KBM-7 (cell line): ENCODE data around the gene EPAS1.

ENCODE experiments used
- DNase-seq: peaks from one replicate; pipeline ENCODE4 v3.0.0-alpha.2; 2015
- in situ Hi-C: fragments of 300-500 bp; cut with MboI; formaldehyde crosslinking; loops from 2 replicates; pipeline ENCODE4 v1.14.3; 2020; ENCODE audit warnings: low sequenced_read_pairs, low pct_unique_long_range_greater_than_20kb, mixed read lengths

The EPAS1 gene

DNA sequence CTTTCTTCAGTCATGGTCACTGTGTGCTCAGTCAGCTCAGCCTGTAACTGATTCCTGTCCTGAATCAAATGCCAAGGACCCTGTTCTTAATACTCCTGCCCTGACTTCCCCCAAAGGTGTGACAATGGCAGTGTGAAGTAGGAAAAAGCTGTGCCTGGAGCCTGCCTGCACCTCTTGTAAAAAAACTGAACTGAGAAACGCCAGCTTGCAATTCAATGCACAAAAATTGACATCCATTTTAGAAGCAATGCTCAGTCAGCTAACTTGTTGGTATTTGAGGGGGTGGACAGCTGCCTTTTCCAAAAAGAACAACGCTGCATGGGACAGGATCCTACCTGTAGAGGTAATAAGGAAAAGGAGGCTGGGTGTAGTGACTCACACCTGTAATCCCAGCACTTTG lies 115.9 kb downstream of the EPAS1 start:
- no peak for DNase-seq
- in situ Hi-C loops: no loop called here

DNA sequence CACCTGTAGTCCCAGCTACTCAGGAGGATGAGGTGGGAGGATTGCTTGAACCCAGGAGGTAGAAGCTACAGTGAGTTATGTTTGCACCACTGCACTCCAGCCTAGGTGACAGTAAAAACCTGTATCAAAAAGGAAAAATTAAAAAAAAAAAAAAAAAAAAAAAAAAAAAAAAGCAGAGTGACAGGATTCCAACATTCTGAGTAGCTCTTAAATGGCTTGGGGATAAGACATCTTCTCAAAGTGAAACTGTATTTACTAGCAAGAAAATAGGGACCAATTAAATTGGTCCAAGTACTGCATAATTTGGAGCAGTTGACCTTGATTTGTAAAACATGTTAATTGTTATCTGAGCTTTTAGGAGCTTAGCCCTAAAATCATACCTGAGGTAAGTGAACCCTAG lies 116.4 kb downstream of the EPAS1 start:
- no peak for DNase-seq
- in situ Hi-C loops: no loop called here

DNA sequence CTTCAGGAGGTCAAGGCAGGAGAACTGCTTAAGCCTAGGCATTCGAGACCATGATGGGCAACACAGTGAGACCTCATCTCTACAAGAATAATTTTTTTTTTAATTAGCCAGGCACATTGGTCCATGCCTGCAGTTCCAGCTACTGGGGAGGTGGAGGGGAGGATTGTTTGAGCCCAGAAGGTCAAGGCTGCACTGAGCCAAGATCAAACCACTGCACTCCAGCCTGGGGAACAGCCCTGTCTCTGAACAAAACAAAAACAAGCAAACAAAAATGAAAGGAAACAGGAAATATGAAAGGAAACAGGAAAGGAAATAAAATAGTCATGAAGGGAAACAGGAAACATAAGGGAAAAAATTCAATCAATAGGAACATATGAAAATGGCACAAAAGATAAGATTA lies 117.5 kb downstream of the EPAS1 start:
- in situ Hi-C loops: no loop called here
- no peak for DNase-seq

GRCh38 chr2:46416280-46416679 lies 119.1 kb downstream of the EPAS1 start:
- DNase-seq: no peak
- in situ Hi-C loops: no loop called here

DNA sequence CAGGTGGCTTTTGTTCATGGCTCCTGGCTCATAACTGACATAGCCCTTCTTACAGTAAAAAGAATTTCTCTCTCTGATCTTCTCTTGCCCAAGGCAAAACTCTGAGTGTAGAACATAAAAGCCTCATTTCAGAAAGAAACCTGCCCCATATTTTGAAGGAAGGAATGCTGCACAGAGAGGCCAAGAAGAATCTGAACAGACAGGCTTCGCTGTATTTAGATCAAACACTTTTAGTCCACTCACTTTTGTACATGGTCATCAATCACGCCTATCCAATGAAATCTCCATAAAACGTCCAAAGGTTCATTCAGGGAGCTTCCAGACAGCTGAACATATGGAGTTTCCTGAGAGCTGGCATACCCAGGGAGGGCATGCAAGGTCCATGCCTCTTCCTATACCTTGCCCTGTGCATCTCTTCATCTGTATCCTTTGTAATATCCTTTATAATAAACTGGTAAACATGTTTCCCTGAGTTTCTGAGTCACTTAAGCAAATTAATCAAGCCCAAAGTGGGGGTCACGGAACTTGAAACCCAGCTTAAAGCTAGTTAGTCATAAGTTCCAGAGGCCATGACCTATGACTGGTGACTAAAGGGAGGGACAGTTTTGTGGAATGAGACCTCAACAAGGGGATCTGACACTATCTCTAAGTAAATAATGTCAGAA lies 119.7 kb downstream of the EPAS1 start:
- no peak for DNase-seq
- in situ Hi-C loops: no loop called here

DNA sequence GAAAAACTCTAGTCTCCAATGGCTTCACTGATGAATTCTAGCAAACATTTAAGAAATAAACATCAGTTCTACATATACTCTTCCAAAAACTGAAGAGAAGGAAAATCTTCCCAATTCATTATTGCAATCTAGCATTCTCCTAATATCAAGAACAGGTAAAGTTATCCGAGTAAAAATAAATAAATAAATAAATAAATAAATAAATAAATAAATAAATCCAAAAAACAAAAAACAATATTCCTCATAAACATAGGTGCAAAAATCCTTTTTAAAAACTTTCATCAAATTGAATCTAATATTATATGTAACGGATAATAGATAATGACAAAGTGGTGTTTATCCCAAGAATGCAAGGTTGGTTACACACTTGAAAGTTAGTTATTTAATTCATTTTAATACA lies 123.7 kb downstream of the EPAS1 start:
- DNase-seq: no peak
- in situ Hi-C loops: no loop called here

- in situ Hi-C loops: no loop called here
- DNase-seq: no peak
Observed at GRCh38 chr2:46421361-46421760, 124.2 kb downstream of the EPAS1 start.

- DNase-seq: no peak
- in situ Hi-C loops: no loop called here
Observed at GRCh38 chr2:46422717-46423394, 125.6 kb downstream of the EPAS1 start.

DNA sequence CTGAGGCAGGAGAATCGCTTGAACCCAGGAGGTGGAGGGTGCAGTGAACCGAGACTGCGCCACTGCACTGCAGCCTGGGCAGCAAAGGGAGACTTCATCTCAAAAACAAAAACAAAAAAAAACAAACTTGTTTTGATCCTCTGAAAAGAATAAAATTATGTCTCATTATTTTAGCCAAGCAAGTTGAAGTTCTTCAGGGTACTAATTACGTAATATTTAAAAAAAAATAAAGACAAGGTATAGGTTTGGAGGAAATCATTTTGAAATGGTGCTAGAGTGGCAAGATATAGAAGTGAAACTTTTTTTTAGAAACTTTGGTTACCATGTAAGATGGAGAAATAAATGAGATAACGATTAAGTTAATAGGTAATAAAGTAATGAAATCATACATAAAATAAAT lies 127.7 kb downstream of the EPAS1 start:
- in situ Hi-C loops: no loop called here
- no peak for DNase-seq

- in situ Hi-C loops: no loop called here
- no peak for DNase-seq
Observed at GRCh38 chr2:46428911-46429436, 131.8 kb downstream of the EPAS1 start.

GRCh38 chr2:46430413-46430812 lies 133.2 kb downstream of the EPAS1 start:
- DNase-seq: no peak
- in situ Hi-C loops: no loop called here

DNA sequence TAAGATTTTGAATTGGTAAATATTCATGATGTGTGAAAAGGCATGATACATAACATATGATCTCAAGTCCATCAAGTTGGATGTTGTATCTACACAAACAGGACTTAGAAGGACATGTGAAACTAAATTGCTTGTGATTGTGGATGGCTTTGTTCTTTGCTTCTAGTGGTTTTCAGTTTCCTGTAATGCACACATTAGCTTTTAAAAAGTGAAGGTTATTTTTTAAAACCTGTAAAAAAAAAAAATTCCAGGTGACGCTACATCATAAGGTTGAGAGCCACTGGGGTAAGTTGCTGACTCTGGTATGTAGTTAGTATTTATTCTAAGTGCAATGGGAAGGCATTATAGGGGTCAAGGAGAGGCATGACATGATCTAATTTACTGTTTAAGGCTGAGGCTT lies 133.8 kb downstream of the EPAS1 start:
- in situ Hi-C loops: no loop called here
- DNase-seq: no peak

GRCh38 chr2:46431481-46432235 lies 134.5 kb downstream of the EPAS1 start:
- in situ Hi-C loops: no loop called here
- no peak for DNase-seq

DNA sequence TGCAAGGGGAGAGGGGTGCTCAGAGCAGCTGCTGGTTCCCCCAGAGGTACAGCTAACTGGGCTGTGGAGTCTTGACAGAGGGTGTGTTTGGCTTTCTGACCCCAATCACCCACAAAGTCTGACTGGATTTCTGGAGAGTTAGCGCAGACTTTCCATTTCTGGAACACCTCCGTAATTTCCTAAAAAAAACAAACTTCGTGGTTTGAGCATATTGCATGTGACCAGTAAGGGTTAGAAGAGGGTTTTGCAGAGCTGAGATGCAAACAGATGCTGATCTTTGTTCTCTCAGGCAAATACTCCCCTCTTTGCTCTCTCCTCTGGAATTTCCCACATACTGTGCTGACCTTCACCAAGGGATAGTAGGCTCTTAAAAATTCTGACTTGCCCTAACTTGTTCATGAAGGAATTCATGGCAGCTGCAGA lies 137.7 kb downstream of the EPAS1 start:
- in situ Hi-C loops: no loop called here
- no peak for DNase-seq

GRCh38 chr2:46435353-46435752 lies 138.1 kb downstream of the EPAS1 start:
- no peak for DNase-seq
- in situ Hi-C loops: no loop called here

DNA sequence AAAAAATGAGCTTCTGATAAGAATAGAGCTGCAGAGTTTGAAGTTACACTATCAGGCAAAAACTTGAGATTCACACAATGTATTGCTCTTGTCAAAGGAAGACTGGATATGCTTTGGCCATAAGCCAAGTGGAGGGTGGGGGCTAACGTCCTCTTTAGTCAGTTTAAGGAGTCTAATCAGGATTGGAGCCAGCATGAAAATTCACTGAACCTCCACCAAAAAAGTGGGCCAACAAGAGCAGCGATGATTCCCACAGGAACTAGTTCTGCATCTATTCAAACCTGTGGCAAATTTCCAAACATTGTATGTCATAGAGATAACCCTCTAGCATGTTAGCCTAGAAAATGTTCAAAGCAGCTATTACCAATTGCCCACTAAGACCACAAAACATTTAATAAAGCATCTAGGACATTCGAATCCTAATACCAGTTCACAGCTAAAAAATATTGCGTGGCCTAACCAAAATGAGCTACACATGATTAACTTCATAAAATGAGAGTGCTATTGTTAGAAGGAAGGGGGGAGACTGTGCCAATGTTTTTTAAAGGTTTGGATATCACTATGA lies 138.7 kb downstream of the EPAS1 start:
- DNase-seq: no peak
- in situ Hi-C loops: no loop called here
